HCT116 (cell line): Measurements from ENCODE around the gene C22orf39. TPM values are rescaled to one million over a fixed set of nuclear protein-coding genes. Genes with fewer than 3 reads are reported as not detected.

Source experiments
- ATAC-seq: fragments of 200-7000 bp; cut with Tn5 transposase; 2 replicates; pipeline ENCODE4 v1.9.1; 2020; ENCODE audit warnings: mild to moderate bottlenecking, moderate library complexity
- BruUV-seq: library from RNA; stranded (reverse); fragments of 400-500 nt; replicated peaks from 2 replicates; lab custom pipeline; 2021; lab: Mats Ljungman, UMichigan
- CTCF ChIA-PET: fragments of 300-600 bp; sonication (Branson Sonifier 250); formaldehyde crosslinking; loops from one replicate; lab custom pipeline; 2021; ENCODE audit warnings: antibody characterized with exemption; lab: Charles Lee
- POLR2A ChIA-PET: fragments of 300-600, 350-600 bp; sonication (Branson Sonifier 250); formaldehyde crosslinking; loops from one replicate; lab custom pipeline; 2021; ENCODE audit warnings: antibody characterized with exemption; lab: Charles Lee
- RAD21 ChIA-PET, 2 experiments: fragments of 300-600 bp; sonication (Branson Sonifier 250); formaldehyde crosslinking; loops; one replicate each; lab custom pipeline; 2023; ENCODE audit warnings: low total read pairs in 2 of 2; ENCODE audit not compliant: uncharacterized antibody in 2 of 2, unreplicated experiment in 2 of 2, low non-redundant PET in 1 of 2; lab: Charles Lee
- DNase-seq: peaks from one replicate; pipeline ENCODE4 v3.0.0-alpha.2; 2010; ENCODE audit warnings: low read depth, low spot score
- H2AFZ ChIP-seq: fragments of 200-600 bp; shearing (Covaris generic), sonication (generic); 2 replicates; pipeline ENCODE4 v1.6.1; 2017; ENCODE audit warnings: low read depth, mixed run types, mixed read lengths, antibody characterized with exemption, low read length; ENCODE audit not compliant: poor library complexity, severe bottlenecking
- H3K27ac ChIP-seq: 2 replicates; pipeline ENCODE4 v1.5.1; 2012; ENCODE audit warnings: low read depth, low read length
- H3K27me3 ChIP-seq: fragments of 200-600 bp; sonication (generic); 2 replicates; pipeline ENCODE4 v1.6.1; 2016; ENCODE audit warnings: mixed run types, low read length, mixed read lengths; ENCODE audit not compliant: insufficient read depth
- H3K36me3 ChIP-seq, 2 experiments: fragments of 200-500 bp in 1 of 2; fragments of 200-600 bp in 1 of 2; sonication (Bioruptor generic) in 1 of 2; sonication (generic) in 1 of 2; 2 replicates each; pipeline versions ENCODE4 v1.5.1 to v1.6.1; 2014 to 2016; ENCODE audit warnings: low read length in 2 of 2, inconsistent platforms in 1 of 2, mixed read lengths in 1 of 2, mixed run types in 1 of 2; ENCODE audit not compliant: insufficient read depth in 2 of 2, control insufficient read depth in 1 of 2
- H3K4me1 ChIP-seq, 2 experiments: fragments of 200-600 bp in 1 of 2; sonication (generic) in 1 of 2; 2 replicates each; pipeline versions ENCODE4 v1.5.1 to v1.6.1; 2012 to 2017; ENCODE audit warnings: low read length in 2 of 2, inconsistent platforms in 1 of 2, mild to moderate bottlenecking in 1 of 2, mixed read lengths in 1 of 2, mixed run types in 1 of 2, moderate library complexity in 1 of 2; ENCODE audit not compliant: insufficient read depth in 2 of 2, control insufficient read depth in 1 of 2
- H3K4me2 ChIP-seq: fragments of 200-600 bp; sonication (generic); 2 replicates; pipeline ENCODE4 v1.6.1; 2017; ENCODE audit warnings: mixed run types, low read length, mixed read lengths
- H3K4me3 ChIP-seq, 2 experiments: fragments of 200-600 bp in 1 of 2; sonication (generic) in 1 of 2; replicated peaks in 1 of 2; 2 replicates each; pipeline ENCODE4 v1.5.1; 2011 to 2016; ENCODE audit warnings: low read length in 2 of 2, control low read depth in 1 of 2, low read depth in 1 of 2, mild to moderate bottlenecking in 1 of 2, mixed read lengths in 1 of 2, mixed run types in 1 of 2
- H3K79me2 ChIP-seq: fragments of 200-600 bp; sonication (generic); 2 replicates; pipeline ENCODE4 v1.6.1; 2017; ENCODE audit warnings: mild to moderate bottlenecking, mixed run types, low read length, moderate library complexity, mixed read lengths; ENCODE audit not compliant: insufficient read depth
- H3K9ac ChIP-seq: fragments of 200-600 bp; sonication (generic); 2 replicates; pipeline ENCODE4 v1.6.1; 2016; ENCODE audit warnings: low read length, mixed read lengths
- H3K9me2 ChIP-seq: fragments of 200-600 bp; sonication (generic), shearing (Covaris generic); 2 replicates; pipeline ENCODE4 v1.6.1; 2017; ENCODE audit warnings: mixed run types, mild to moderate bottlenecking, moderate library complexity; ENCODE audit not compliant: insufficient read depth
- H3K9me3 ChIP-seq, 2 experiments: fragments of 200-500 bp in 1 of 2; fragments of 200-600 bp in 1 of 2; sonication (Bioruptor generic) in 1 of 2; sonication (generic) in 1 of 2; 2 replicates each; pipeline ENCODE4 v1.6.1; 2014 to 2017; ENCODE audit warnings: low read length in 2 of 2, mixed read lengths in 2 of 2, inconsistent platforms in 1 of 2, low read depth in 1 of 2, mild to moderate bottlenecking in 1 of 2, mixed run types in 1 of 2, moderate library complexity in 1 of 2; ENCODE audit not compliant: control insufficient read depth in 1 of 2, insufficient read depth in 1 of 2
- H4K20me1 ChIP-seq: fragments of 200-600 bp; sonication (generic), shearing (Covaris generic); 2 replicates; pipeline ENCODE4 v1.6.1; 2017; ENCODE audit warnings: mixed run types, mild to moderate bottlenecking, moderate library complexity; ENCODE audit not compliant: insufficient read depth
- CBX3 ChIP-seq: IDR thresholded peaks from 2 replicates; pipeline ENCODE4 v1.6.1; 2012; ENCODE audit warnings: low read depth
- CEBPB ChIP-seq: IDR thresholded peaks from 2 replicates; pipeline ENCODE4 v1.6.1; 2012; ENCODE audit warnings: low read depth
- EZH2 ChIP-seq: fragments of 200-600 bp; sonication (generic); IDR thresholded peaks from 2 replicates; pipeline ENCODE4 v1.6.1; 2017; ENCODE audit warnings: antibody characterized with exemption, mixed run types
- EZH2phosphoT487 ChIP-seq: fragments of 200-600 bp; IDR thresholded peaks from 2 replicates; pipeline ENCODE4 v1.6.1; 2018; ENCODE audit warnings: antibody characterized with exemption, borderline replicate concordance
- POLR2AphosphoS5 ChIP-seq: IDR thresholded peaks from 2 replicates; pipeline ENCODE4 v1.6.1; 2011; ENCODE audit warnings: mild to moderate bottlenecking, low read depth, low read length, moderate library complexity
- SIN3A ChIP-seq: IDR thresholded peaks from 2 replicates; pipeline ENCODE4 v1.6.1; 2012; ENCODE audit warnings: low read depth
- SRF ChIP-seq: IDR thresholded peaks from 2 replicates; pipeline ENCODE4 v1.6.1; 2012; ENCODE audit warnings: low read depth
- intact Hi-C: fragments of 100-400 bp; cut with micrococcal nuclease; formaldehyde crosslinking; loops from 2 replicates; pipeline ENCODE4 v1.10.0; 2022
- total RNA-seq: library from RNA; stranded (reverse); gene quantifications from one replicate; pipeline ENCODE4 v1.2.1, GENCODE V29; 2021; ENCODE audit not compliant: unreplicated experiment
- TF ChIP-seq, protein P1 (sequence below): IDR thresholded peaks from 2 replicates; pipeline ENCODE4 v1.6.1; 2012
- TF ChIP-seq, protein P2 (sequence below), 3 experiments: fragments of 200-600 bp in 1 of 3; sonication (generic) in 1 of 3; IDR thresholded peaks in 2 of 3; conservative IDR thresholded peaks in 1 of 3; 2 replicates each; pipeline ENCODE4 v1.5.1; 2012 to 2017; ENCODE audit warnings: low read depth in 2 of 3, low read length in 2 of 3, antibody characterized with exemption in 1 of 3, borderline replicate concordance in 1 of 3, control low read depth in 1 of 3, mild to moderate bottlenecking in 1 of 3, mixed read lengths in 1 of 3, mixed run types in 1 of 3, moderate library complexity in 1 of 3; ENCODE audit not compliant: insufficient read depth in 1 of 3
- TF ChIP-seq, protein P3 (sequence below): IDR thresholded peaks from 2 replicates; pipeline ENCODE4 v1.6.1; 2011; ENCODE audit warnings: mild to moderate bottlenecking, low read length, moderate library complexity; ENCODE audit not compliant: insufficient replicate concordance; ENCODE audit errors: extremely low read depth

The C22orf39 gene
- total RNA-seq, 1 experiment from 2014 or later: 17.7 TPM

DNA sequence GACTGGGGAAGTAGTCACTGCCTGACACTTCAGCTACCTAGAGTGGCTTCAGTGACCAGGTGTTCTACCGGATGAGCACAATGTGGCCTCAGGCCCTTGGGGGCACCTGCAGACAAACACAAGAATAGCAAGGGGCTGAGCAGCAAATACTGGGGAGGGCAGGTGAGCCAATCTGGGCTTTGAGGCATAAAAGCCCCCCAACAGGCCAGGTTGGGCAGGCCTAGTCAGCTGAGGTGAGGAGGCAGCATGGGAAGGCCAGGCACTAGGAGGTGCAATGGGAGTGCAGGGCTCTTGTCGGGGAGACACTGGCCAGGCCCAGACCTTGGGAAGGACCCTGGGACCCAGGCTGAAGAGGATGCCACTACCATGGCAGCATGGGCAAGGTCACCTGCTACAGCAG is 22.5 kb upstream of the C22orf39 start:
- no peak for DNase-seq
- Histone ChIP-seq H3K36me3 (peaks cover 42 to 71% of the 10 kb centered on the region in 2 experiments), H3K79me2 (peaks cover 54% of the 10 kb centered on the region)

DNA sequence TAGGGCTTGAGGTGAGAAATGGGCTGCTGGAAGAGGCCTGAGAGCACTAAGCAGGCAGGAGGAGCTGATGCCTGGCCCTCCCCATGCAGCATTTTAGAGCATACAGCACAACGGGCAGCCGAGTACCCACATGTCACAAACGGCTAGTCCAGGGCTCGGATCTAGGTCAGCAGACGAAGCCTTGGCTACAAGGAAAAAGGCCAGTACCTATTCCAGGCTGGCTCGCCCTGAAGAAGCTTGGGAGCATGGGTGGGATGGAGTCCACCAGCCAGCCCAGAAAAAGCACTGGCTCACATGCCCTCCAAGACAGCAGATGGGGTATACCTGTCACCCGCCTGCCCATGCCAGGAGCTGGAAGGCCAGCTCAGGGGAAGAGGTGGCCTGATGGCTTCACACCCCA is 21.9 kb upstream of the C22orf39 start:
- Histone ChIP-seq H3K9ac (no peak overlapping the region), H3K27ac (no peak overlapping the region), H3K9me2 (no peaks in the 10 kb centered on the region), H3K4me1 (no peaks in the 10 kb centered on the region), H3K27me3 (no peaks in the 10 kb centered on the region), H2AFZ (no peak overlapping the region), H4K20me1 (peaks cover 3% of the 10 kb centered on the region; the same call in 1 of the 2 replicates), H3K79me2 (peaks cover 48% of the 10 kb centered on the region), H3K9me3 (no peaks in the 10 kb centered on the region), H3K4me2 (no peak overlapping the region), H3K4me3 (no peak overlapping the region), H3K36me3 (peaks cover 47 to 77% of the 10 kb centered on the region in 2 experiments)
- RAD21 ChIA-PET: no interaction called here
- BruUV-seq: no TSS peak
- POLR2A ChIA-PET: no interaction called here
- DNase-seq (no peak), ATAC-seq (no peak)
- intact Hi-C loops: no loop called here
- CTCF ChIA-PET: no interaction called here
- TF ChIP-seq, protein P1, sequence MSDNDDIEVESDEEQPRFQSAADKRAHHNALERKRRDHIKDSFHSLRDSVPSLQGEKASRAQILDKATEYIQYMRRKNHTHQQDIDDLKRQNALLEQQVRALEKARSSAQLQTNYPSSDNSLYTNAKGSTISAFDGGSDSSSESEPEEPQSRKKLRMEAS: no peak
- TF ChIP-seq CBX3 (no peak), EZH2phosphoT487 (no peak), SIN3A (no peak), SRF (no peak), CEBPB (no peak), POLR2AphosphoS5 (no peak), EZH2 (no peak)
- TF ChIP-seq, protein P2, sequence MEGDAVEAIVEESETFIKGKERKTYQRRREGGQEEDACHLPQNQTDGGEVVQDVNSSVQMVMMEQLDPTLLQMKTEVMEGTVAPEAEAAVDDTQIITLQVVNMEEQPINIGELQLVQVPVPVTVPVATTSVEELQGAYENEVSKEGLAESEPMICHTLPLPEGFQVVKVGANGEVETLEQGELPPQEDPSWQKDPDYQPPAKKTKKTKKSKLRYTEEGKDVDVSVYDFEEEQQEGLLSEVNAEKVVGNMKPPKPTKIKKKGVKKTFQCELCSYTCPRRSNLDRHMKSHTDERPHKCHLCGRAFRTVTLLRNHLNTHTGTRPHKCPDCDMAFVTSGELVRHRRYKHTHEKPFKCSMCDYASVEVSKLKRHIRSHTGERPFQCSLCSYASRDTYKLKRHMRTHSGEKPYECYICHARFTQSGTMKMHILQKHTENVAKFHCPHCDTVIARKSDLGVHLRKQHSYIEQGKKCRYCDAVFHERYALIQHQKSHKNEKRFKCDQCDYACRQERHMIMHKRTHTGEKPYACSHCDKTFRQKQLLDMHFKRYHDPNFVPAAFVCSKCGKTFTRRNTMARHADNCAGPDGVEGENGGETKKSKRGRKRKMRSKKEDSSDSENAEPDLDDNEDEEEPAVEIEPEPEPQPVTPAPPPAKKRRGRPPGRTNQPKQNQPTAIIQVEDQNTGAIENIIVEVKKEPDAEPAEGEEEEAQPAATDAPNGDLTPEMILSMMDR (IDR thresholded peaks at IDR 0.05 in 2 of 3, conservative IDR thresholded peaks at IDR 0.05 in 1 of 3; ENCODE audit: borderline replicate concordance in 1 of 3, insufficient read depth in 1 of 3, low read depth in 2 of 3, low read length in 2 of 3): no peak
- TF ChIP-seq, protein P3, sequence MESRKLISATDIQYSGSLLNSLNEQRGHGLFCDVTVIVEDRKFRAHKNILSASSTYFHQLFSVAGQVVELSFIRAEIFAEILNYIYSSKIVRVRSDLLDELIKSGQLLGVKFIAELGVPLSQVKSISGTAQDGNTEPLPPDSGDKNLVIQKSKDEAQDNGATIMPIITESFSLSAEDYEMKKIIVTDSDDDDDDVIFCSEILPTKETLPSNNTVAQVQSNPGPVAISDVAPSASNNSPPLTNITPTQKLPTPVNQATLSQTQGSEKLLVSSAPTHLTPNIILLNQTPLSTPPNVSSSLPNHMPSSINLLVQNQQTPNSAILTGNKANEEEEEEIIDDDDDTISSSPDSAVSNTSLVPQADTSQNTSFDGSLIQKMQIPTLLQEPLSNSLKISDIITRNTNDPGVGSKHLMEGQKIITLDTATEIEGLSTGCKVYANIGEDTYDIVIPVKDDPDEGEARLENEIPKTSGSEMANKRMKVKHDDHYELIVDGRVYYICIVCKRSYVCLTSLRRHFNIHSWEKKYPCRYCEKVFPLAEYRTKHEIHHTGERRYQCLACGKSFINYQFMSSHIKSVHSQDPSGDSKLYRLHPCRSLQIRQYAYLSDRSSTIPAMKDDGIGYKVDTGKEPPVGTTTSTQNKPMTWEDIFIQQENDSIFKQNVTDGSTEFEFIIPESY: no peak

More for the DNA sequence above, 22.5 kb upstream of the C22orf39 start:
- peaks cover 3% of the 10 kb centered on the region; the same call in 1 of the 2 replicates for H4K20me1 ChIP-seq
- no peak overlapping the region for H3K4me3 ChIP-seq
- TF ChIP-seq SIN3A: no peak
- TF ChIP-seq, protein P3: no peak
- no peaks in the 10 kb centered on the region for H3K4me1 ChIP-seq
- H3K9me3 ChIP-seq: no peaks in the 10 kb centered on the region
- no peaks in the 10 kb centered on the region for H3K27me3 ChIP-seq
- no peak overlapping the region for H3K27ac ChIP-seq
- ChIA-PET POLR2A (no interaction called here), CTCF (no interaction called here), RAD21 (no interaction called here)
- no peak overlapping the region for H3K9ac ChIP-seq
- H3K9me2 ChIP-seq: no peaks in the 10 kb centered on the region
- intact Hi-C loops: loop anchor here (10.0 kb wide), 1 partner anchor 325 kb away; the partner anchor contains the start of gene ESS2
- BruUV-seq: no TSS peak
- no peak for ATAC-seq
- H3K4me2 ChIP-seq: no peak overlapping the region
- H2AFZ ChIP-seq: no peak overlapping the region
